ENCODE data around the gene MED13L.

- TF ChIP-seq POLR2A (IDR thresholded peaks at IDR 0.05) (no peak), CTCF (IDR thresholded peaks at IDR 0.05) (no peak), POLR2AphosphoS5 (IDR thresholded peaks at IDR 0.05) (no peak)
Measured at GRCh38 chr12:116165036-116165425, 112.5 kb downstream of the MED13L start.
